WTC11 (cell line): ENCODE data around the gene HRH3. TPM values are rescaled to one million over a fixed set of nuclear protein-coding genes. Genes with fewer than 3 reads are reported as not detected.

Experiments used
- AFF4 ChIP-seq: sonication (generic); formaldehyde crosslinking; IDR thresholded peaks from 2 replicates; pipeline ENCODE4 v1.8.1; 2023; ENCODE audit warnings: mild to moderate bottlenecking, missing genetic modification reagents, borderline replicate concordance
- ATF2 ChIP-seq: sonication (generic); formaldehyde crosslinking; IDR thresholded peaks from 2 replicates; pipeline ENCODE4 v1.8.1; 2022; ENCODE audit warnings: low read depth, missing genetic modification reagents, borderline replicate concordance
- ATF3 ChIP-seq: sonication (generic); formaldehyde crosslinking; conservative IDR thresholded peaks from 2 replicates; pipeline ENCODE4 v1.8.1; 2022; ENCODE audit warnings: mild to moderate bottlenecking, missing genetic modification reagents
- ATF6 ChIP-seq: sonication (generic); formaldehyde crosslinking; IDR thresholded peaks from 2 replicates; pipeline ENCODE4 v1.8.1; 2023; ENCODE audit warnings: mild to moderate bottlenecking, missing genetic modification reagents
- CBFB ChIP-seq: sonication (generic); formaldehyde crosslinking; IDR thresholded peaks from 2 replicates; pipeline ENCODE4 v1.8.1; 2022; ENCODE audit warnings: mild to moderate bottlenecking, low read depth, missing genetic modification reagents
- CDX4 ChIP-seq: fragments of 250-450 bp; sonication (Bioruptor Pico); IDR thresholded peaks from 2 replicates; pipeline ENCODE4 v1.9.0; 2021; ENCODE audit warnings: moderate library complexity, mild to moderate bottlenecking, inconsistent platforms, borderline replicate concordance
- E2F5 ChIP-seq: sonication (generic); formaldehyde crosslinking; IDR thresholded peaks from 2 replicates; pipeline ENCODE4 v1.8.1; 2022; ENCODE audit warnings: mild to moderate bottlenecking, moderate library complexity, missing genetic modification reagents
- FOXJ3 ChIP-seq: sonication (generic); formaldehyde crosslinking; IDR thresholded peaks from 2 replicates; pipeline ENCODE4 v1.9.0; 2021; ENCODE audit warnings: missing genetic modification reagents, mild to moderate bottlenecking, borderline replicate concordance
- IRF2 ChIP-seq: sonication (generic); formaldehyde crosslinking; IDR thresholded peaks from 2 replicates; pipeline ENCODE4 v1.8.0; 2022; ENCODE audit warnings: low read depth, missing genetic modification reagents, borderline replicate concordance
- MAX ChIP-seq: sonication (generic); formaldehyde crosslinking; IDR thresholded peaks from 2 replicates; pipeline ENCODE4 v1.8.0; 2022; ENCODE audit warnings: mild to moderate bottlenecking, missing genetic modification reagents
- NFATC4 ChIP-seq: fragments of 250-450 bp; sonication (Bioruptor Pico); IDR thresholded peaks from 2 replicates; pipeline ENCODE4 v1.9.0; 2021; ENCODE audit warnings: mild to moderate bottlenecking
- NFE2L1 ChIP-seq: sonication (generic); formaldehyde crosslinking; IDR thresholded peaks from 2 replicates; pipeline ENCODE4 v1.8.1; 2023; ENCODE audit warnings: missing genetic modification reagents
- PRDM15 ChIP-seq: sonication (generic); formaldehyde crosslinking; IDR thresholded peaks from 2 replicates; pipeline ENCODE4 v1.8.0; 2022; ENCODE audit warnings: missing genetic modification reagents
- PREB ChIP-seq: sonication (generic); formaldehyde crosslinking; IDR thresholded peaks from 2 replicates; pipeline ENCODE4 v1.8.1; 2022; ENCODE audit warnings: mild to moderate bottlenecking, missing genetic modification reagents, moderate library complexity, borderline replicate concordance
- SP1 ChIP-seq: sonication (generic); formaldehyde crosslinking; conservative IDR thresholded peaks from 2 replicates; pipeline ENCODE4 v1.8.1; 2022; ENCODE audit warnings: missing genetic modification reagents
- TCF7 ChIP-seq: sonication (generic); formaldehyde crosslinking; IDR thresholded peaks from 2 replicates; pipeline ENCODE4 v1.8.0; 2022; ENCODE audit warnings: mild to moderate bottlenecking, low read depth, missing genetic modification reagents, moderate library complexity
- ZNF317 ChIP-seq: sonication (generic); formaldehyde crosslinking; IDR thresholded peaks from 2 replicates; pipeline ENCODE4 v1.8.1; 2023; ENCODE audit warnings: low read depth, mild to moderate bottlenecking, moderate library complexity, missing genetic modification reagents, borderline replicate concordance
- ZNF512 ChIP-seq: sonication (generic); formaldehyde crosslinking; IDR thresholded peaks from 2 replicates; pipeline ENCODE4 v1.8.1; 2022; ENCODE audit warnings: missing genetic modification reagents, borderline replicate concordance
- ZSCAN18 ChIP-seq: fragments of 250-450 bp; sonication (Bioruptor Pico); IDR thresholded peaks from 2 replicates; pipeline ENCODE4 v2.1.2; 2022; ENCODE audit warnings: mild to moderate bottlenecking, moderate library complexity
- total RNA-seq: library from RNA; stranded (reverse); gene quantifications from 3 replicates; pipeline ENCODE4 v1.2.3, GENCODE V29; 2021

The HRH3 gene
- total RNA-seq, 1 experiment from 2014 or later, result 3.3 TPM

GRCh38 chr20:62237801-62238568 lies 17.9 kb upstream of the HRH3 start, which contains the start of gene OSBPL2 (continued):
- TF ChIP-seq SP1 (CRISPR knock-in tag) (peak; percentile 99), ATF2 (CRISPR knock-in tag) (no peak), PRDM15 (no peak), E2F5 (no peak), AFF4 (CRISPR knock-in tag) (no peak), NFE2L1 (no peak), ZSCAN18 (CRISPR knock-in tag) (no peak), ZNF317 (CRISPR knock-in tag) (no peak), FOXJ3 (no peak), IRF2 (CRISPR knock-in tag) (no peak), MAX (CRISPR knock-in tag) (peak; percentile 30; the same call in 1 of the 2 replicates), PREB (CRISPR knock-in tag) (no peak), NFATC4 (CRISPR knock-in tag) (no peak), TCF7 (CRISPR knock-in tag) (no peak), ZNF512 (CRISPR knock-in tag) (no peak), CDX4 (CRISPR knock-in tag) (no peak), ATF3 (no peak), CBFB (CRISPR knock-in tag) (no peak), ATF6 (no peak)
